Measurements from ENCODE around the gene SH3RF3.

- TF ChIP-seq CTCF (IDR thresholded peaks at IDR 0.05; ENCODE audit: insufficient read depth, low read depth, low read length) (no peak), EZH2 (IDR thresholded peaks at IDR 0.05; ENCODE audit: insufficient read depth, low read length) (no peak)
Measured at GRCh38 chr2:109242210-109242653, 113.2 kb downstream of the SH3RF3 start.
